Left renal cortex interstitium (tissue), 4 donors: ENCODE results near the gene MUC4. TPM values are rescaled to one million over a fixed set of nuclear protein-coding genes. Genes with fewer than 3 reads are reported as not detected.
"Not testable (repeated sequence)": the region's sequence is repeated elsewhere in the genome, so short reads cannot be mapped to it uniquely, and the experiment has no call there.

ENCODE experiments used
- DNase-seq, 4 donors: peaks; one replicate each; pipeline ENCODE4 v3.0.0-alpha.2; 2013; ENCODE audit warnings: low read depth in 4 of 4, low spot score in 2 of 4, missing footprints in 1 of 4
- polyA plus RNA-seq, 4 donors: library from polyadenylated mRNA; unstranded; fragments of 120-200 nt; gene quantifications; one replicate each; pipeline ENCODE4 v1.2.1, GENCODE V29; 2013; ENCODE audit not compliant: insufficient read length in 4 of 4

The MUC4 gene
- polyA plus RNA-seq, 4 donors, result 0.59 to 2.4 (median 1.2) TPM

DNA sequence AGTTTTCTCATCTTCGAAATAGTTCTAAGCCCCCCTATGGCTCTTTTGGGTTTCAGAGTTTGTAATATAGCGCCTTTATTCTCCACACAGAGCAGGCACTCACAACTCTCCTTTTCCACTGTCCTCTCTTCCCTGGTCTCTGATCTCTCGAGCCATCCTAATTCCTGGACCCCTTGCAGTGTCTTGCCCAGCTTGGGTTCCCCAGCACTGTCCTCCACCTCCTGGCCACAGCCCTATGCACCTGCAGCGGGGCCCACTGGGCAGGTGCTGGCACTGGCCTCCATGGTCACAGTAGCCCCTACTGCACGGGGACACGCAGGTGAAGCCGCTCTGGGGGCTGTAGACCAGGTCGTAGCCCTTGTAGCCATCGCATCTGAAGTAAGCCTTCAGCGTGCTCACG, 63.1 kb downstream of the MUC4 start:
- DNase-seq, result no peak

DNA sequence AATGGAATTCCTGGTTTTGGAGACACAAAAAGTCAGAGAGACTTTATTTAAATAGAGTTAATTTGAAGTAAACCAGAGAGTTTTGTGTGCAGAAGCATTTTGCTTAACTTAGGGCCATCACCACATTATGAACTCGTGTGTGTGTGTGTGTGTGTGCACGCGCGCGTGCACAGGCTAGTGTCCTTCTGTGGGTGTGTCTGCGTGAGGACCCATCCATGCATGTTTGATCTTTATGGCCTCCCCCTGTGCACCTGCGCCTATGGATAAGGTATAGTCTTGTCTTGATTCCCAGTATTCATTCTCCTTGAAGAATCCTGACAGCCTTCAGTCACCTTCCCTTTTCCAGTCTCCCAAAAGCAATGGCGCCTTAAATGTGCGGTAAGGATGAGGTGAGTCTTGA, 65.0 kb downstream of the MUC4 start:
- no peak for DNase-seq

DNA sequence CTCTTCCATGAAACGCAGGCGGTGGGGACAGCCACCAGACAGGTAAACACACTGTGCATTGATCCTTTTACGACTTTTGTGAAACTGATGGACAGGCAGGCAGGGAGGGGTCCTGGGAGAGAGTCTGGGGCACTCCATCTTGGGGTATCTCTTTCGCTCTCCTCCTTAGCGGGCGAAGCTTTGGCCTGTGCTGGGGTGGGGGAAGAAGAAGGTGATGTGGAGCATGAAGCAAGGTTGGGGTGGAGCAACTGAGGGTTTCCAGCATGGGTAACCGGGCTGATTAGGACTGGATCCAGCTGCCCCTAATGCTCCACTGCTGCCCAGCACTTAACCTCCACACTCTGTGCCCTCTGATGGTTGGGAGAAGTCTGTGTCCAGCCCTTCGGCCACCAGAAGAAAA, 65.4 kb downstream of the MUC4 start:
- DNase-seq, result no peak

DNA sequence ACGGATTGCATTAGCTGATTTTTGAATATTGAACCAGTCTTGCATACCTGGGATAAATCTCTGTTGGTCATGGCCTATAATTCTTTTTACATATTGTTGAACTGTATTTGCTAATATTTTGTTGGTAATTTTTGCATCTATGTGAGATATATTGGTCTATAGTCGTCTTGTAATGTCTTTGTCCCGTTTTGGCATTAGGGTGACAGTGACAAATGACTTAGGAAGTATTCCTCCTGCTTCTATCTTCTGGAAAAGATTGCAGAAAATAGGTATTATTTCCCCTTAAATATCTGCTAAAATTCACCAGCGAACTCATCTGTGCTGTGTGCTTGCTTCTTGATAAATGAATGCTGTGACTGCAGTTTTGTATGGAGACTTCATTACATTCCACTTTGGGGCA, 67.3 kb downstream of the MUC4 start:
- no peak for DNase-seq

DNA sequence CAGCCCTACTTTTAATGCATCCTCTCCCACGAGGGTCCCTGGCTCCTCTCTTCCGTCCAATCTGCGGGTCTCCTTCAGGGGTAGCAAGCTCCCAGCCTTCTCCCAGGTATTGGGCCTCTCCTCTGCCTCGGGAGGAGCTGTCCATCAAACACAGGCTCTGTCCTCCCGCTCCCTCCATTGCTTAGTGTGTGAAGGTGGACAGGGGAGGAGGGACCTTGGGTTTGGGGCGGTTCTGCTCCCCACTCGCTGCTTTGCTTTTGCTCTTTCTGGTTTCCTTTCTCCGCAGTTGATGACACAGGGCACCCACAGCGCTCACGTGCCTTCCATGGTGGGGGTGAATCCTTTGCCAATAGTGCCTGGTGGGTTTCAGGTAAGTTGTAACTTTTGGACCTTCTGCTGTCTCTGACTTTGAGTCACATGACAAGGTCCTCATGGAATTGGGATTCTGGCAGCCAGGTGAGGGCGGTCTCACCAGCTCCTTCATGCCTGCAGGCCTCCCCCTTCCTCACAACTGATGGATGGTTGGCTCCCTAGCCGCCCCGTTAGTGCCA, 72.1 kb downstream of the MUC4 start:
- no peak for DNase-seq

GRCh38 chr3:195738274-195739044, 73.3 kb downstream of the MUC4 start:
- no peak for DNase-seq

- DNase-seq, result not testable (repeated sequence)
These were observed 73.9 kb downstream of the MUC4 start for GRCh38 chr3:195737782-195738181.

DNA sequence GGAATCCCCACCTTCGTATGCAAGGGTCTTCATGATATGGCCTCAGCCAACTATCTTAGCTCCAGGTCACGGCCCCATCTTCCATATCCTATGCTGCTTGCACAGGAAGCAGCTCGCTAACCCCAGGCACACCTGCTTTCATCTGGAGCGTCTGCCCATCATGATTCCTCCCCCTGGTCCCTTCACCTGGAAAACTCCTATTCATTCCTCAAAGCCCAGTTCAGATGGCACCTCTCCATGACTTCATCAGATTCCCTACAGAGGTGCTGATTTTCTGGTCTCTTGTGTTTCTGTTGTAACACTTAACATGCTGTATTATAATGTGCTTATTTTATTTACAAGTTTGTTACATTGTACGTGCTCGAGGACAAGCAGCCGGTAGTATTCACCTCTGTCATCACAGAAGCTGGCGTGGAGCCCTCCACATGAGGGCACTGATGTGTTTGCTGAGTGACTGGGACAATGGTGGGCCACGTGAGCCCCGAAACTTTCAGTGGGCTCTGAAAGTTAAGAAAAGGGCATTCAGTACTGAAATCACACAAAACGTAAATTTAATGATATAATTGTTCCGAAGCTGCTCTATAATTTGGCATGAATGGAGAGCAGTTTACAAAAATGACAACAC, 74.8 kb downstream of the MUC4 start:
- no peak for DNase-seq

DNA sequence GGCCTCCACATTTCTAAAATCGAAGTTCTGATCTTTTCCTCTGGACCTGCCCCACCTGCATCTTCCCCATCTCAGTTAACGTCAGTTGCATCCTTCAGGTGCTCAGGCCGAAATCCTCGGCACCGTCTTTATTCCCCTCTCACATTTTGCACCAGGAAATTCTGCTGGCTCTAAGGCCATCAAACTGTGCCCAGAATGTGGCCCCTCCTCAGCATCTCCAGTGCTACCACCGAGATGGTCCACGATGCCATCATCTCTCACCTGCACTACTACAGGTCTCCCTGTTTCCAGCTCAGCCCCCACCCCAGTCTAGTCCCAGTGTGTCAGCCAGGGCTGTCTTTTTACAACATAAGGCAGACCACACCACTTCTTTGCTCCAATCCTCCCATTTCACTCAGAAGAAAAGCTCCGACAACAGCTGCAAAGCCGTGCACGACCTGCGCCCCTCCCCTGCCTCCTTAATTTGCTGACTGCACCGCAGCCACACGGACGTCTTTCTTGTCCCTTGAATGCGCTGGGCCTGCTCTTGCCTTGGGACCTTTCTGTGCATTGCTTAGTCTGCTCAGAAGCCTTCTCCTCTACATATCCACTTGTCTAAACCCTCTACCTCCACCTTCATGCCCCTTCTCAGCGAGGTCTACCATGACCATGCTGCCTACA, 76.6 kb downstream of the MUC4 start:
- no peak for DNase-seq

DNA sequence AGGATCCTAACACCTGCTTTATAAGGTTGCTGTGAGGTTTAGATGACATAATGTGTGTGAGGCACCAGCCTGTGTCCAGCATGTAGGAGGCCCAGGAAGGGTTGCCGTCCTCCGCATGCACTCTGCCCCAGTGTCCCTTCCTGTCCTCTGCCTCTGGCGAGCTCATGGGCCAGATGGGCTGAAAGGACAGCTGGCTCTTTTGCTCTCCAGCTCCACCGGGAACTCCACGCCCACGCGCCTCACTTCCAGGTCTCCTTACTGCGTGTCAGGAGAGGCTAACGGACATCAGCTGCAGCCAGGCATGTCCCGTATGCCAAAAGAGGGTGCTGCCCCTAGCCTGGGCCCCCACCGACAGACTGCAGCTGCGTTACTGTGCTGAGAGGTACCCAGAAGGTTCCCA, 78.8 kb downstream of the MUC4 start:
- DNase-seq, result no peak

DNA sequence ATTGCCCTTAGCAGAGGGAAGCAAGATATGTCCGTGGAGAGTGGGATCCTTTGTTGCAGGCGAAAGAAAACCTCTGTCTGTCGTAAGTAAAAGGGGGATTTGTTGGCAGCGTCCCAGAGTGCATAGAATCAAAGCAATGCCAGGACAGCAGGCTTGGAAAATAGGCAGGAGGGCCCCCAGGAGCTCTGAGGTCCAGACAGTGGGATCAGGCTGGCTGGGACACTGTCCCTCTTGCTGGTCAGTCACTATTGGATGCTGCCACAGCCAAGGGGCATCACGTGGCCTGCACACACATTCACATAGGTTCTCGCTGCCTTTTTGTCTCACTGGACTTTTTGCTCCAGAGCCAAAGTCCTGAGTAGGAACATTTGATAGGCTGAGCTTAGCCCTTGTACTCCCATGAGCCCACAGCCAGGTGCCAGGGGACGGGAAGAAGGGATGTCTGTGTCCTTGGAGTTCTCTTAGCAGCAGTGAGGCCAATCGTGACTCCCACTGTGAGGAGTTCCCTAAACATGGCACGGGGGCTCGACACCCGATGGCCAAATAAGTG, 80.3 kb downstream of the MUC4 start:
- DNase-seq, result no peak

DNA sequence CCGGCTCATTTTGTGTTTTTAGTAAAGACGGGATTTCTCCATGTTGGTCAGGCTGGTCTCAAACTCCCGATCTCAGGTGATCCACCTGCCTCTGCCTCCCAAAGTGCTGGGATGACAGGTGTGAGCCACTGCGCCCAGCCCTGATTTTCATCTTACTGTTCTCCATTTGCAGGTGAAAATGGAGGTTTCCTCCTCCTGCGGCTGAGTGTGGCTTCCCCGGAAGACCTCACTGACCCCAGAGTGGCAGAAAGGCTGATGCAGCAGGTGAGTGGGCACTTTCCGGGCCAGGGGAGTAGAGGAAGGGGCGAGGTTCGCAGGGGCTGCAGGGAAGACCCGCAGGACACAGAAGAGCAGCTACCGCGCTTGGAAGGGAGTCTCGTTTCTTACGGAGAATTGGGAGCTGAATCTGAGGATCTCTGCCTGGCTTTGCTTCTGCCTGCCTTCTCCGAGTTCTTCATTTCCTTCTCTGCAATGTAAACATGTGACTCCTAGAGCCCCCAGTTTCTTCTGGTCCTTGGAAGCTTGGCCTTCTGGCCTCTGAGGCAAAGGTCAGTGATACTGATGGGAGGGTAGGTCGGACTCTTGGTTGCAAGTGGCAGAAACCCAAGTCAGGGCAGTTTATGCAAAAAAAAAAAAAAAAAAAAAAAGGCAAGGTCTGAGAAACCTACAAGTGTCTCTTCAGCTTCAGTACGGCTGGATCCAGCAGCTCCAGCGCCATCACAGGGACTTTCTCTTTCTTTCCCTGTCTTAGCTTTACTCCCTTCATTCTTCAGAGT, 82.1 kb downstream of the MUC4 start:
- no peak for DNase-seq

DNA sequence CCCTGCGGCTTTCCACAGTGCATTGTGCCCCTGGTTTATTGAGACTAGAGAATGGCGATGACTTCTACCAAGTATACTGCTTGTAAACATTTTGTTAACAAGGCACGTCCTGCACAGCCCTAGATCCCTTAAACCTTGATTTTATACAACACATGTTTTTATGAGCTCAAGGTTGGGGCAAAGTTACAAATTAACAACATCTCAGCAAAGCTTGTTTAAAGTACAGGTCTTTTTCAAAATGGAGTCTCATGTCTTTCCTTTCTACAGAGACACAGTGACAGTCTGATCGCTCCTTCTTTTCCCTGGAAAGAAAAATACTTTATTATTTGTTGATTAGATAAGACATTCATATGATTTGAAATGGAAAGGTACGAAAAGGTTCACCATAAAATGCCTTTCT, 82.9 kb downstream of the MUC4 start:
- not testable (repeated sequence) for DNase-seq

DNA sequence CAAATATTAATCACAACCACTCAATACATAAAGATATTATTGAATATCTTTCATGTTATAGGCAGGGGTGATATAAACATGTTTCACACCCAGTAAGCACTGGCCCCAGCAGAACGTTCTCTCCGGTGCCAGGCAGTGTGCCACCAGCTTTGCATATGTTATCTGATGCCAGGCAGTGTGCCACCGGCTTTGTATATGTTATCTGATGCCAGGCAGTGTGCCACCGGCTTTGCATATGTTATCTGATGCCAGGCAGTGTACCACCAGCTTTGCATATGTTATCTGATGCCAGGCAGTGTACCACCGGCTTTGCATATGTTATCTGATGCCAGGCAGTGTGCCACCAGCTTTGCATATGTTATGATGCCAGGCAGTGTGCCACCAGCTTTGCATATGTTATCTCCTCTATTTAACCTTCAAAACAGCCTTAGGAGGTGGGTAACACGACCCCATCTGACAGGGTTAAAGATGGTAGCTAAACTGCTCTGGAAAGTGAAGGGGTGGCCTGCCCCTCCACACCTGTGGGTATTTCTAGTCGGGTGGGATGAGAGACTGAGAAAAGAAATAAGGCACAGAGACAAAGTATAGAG, 84.0 kb downstream of the MUC4 start:
- no peak for DNase-seq

- not testable (repeated sequence) for DNase-seq
These were observed 85.6 kb downstream of the MUC4 start for GRCh38 chr3:195725916-195726740.

DNA sequence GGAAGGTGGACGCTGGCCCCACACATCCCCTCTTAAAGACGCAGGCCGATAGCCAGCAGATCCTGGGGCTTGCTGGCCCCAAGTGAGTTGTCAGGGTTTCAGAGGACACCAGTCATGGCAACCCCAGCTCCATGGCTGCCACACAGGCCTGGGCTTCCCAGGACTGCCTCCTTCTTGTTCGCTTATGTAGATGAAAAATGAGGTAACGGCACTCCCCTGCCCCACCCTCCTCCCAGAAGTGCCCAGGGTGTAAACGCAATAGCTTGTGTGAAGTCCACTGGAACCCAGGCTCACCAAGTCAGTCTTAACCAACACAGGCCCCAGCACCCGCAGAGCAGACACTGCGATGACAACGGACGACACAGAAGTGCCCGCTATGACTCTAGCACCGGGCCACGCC, 87.4 kb downstream of the MUC4 start:
- not testable (repeated sequence) for DNase-seq

GRCh38 chr3:195722996-195723345, 88.8 kb downstream of the MUC4 start:
- DNase-seq, result not testable (repeated sequence)

DNA sequence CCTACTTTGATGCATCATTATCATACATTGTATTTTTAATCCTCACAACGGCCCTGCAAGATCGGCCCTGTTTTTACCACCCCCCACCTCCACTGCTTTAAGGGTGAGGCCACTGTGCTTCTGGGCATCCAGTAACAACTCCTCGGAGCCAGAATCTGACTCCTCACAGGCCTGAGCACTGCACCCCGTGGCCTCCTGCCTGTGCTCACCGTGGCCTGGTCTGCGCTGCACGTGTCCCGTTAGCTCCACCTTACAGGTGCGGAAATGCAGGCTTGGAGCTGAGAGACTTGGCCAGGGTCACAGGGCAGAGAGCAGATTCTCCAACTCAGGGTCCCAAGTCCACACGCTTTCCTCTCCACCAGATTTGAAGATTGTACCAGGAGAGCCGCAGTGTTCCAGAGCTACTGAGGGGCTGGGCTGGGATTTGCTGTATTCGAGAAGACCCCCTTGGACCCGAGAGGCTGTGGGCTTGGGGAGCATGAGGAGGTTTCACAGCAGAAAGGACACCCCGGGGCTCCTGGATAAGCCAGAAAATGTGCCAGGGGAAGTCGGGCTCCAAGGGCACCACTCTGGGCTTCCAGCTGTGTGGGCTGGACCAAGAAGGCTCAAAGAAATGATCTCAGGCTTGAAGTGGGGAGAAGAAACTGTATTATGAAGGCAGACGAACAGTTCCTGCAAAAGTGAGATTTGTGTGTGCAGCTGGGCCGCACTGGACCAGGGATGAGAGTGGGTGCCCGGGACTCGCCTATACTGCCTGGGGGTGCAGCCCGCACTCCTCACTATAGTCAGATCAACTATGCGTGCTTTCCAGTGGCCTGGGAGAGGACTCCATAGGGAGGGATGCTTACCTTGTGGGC, 89.4 kb downstream of the MUC4 start:
- not testable (repeated sequence) for DNase-seq
